ENCODE measurements around the gene SOCS3. TPM values are rescaled to one million over a fixed set of nuclear protein-coding genes. Genes with fewer than 3 reads are reported as not detected.

Gene SOCS3
- total RNA-seq, 1 experiment from 2014 or later: 11.3 TPM

- no peak for DNase-seq
- intact Hi-C loops (cut with micrococcal nuclease; ENCODE audit: unreplicated experiment): no loop called here
- TF ChIP-seq CTCF (IDR thresholded peaks at IDR 0.05; ENCODE audit: insufficient read depth in 1 of 2, low read depth in 1 of 2, low read length in 1 of 2, severe bottlenecking in 1 of 2, unreplicated experiment in 1 of 2): no peak
- Histone ChIP-seq H3K9me3 (no peaks in the 10 kb centered on the region), H3K4me3 (ENCODE audit: low read depth, low read length) (peak overlapping the region; percentile 95), H3K4me1 (peaks cover 46% of the 10 kb centered on the region), H3K27me3 (replicated peaks; ENCODE audit: control insufficient read depth, insufficient read depth, low read length) (no peaks in the 10 kb centered on the region), H3K36me3 (ENCODE audit: control insufficient read depth, insufficient read depth, low read length) (no peaks in the 10 kb centered on the region; the same call in 1 of the 2 replicates)
- H3K9me3 Mint-ChIP-seq (ENCODE audit: unreplicated experiment): no peaks in the 10 kb centered on the region
- no peaks in the 10 kb centered on the region for H3K27me3 Mint-ChIP-seq (ENCODE audit: insufficient read depth, unreplicated experiment)
- CTCF ChIA-PET: interaction anchor here (0.6 to 1.5 kb wide), 2 partner anchors 63 to 234 kb away, joined by 3 to 7 read pairs; no protein-coding TSS in a partner anchor
- H3K4me3 Mint-ChIP-seq (ENCODE audit: unreplicated experiment): peak overlapping the region; percentile 85
- H3K27ac Mint-ChIP-seq (ENCODE audit: unreplicated experiment): no peak overlapping the region
- POLR2A ChIA-PET: interaction anchor here (0.9 kb wide), 1 partner anchor 63 kb away, joined by 7 read pairs; no protein-coding TSS in a partner anchor
- peaks cover 32% of the 10 kb centered on the region for H3K4me1 Mint-ChIP-seq (ENCODE audit: low read depth, unreplicated experiment)
- H3K36me3 Mint-ChIP-seq (ENCODE audit: insufficient read depth, unreplicated experiment): peaks cover 48% of the 10 kb centered on the region
- no TSS peak for BruUV-seq (replicated peaks)
Measured at GRCh38 chr17:78358538-78359320, 1.1 kb downstream of the SOCS3 start.

- Histone ChIP-seq H3K4me3 (ENCODE audit: low read depth, low read length) (no peak overlapping the region; the same call in 1 of the 2 replicates), H3K36me3 (ENCODE audit: control insufficient read depth, insufficient read depth, low read length) (no peaks in the 10 kb centered on the region; the same call in 1 of the 2 replicates), H3K9me3 (no peaks in the 10 kb centered on the region), H3K27me3 (replicated peaks; ENCODE audit: control insufficient read depth, insufficient read depth, low read length) (no peaks in the 10 kb centered on the region), H3K4me1 (peaks cover 50% of the 10 kb centered on the region)
- POLR2A ChIA-PET: no interaction called here
- no peak for DNase-seq
- TSS peak; percentile 42 for BruUV-seq (replicated peaks)
- CTCF ChIA-PET: interaction anchor here (1.5 kb wide), 1 partner anchor 64 kb away, joined by 7 read pairs; no protein-coding TSS in a partner anchor
- H3K27me3 Mint-ChIP-seq (ENCODE audit: insufficient read depth, unreplicated experiment): no peaks in the 10 kb centered on the region
- peaks cover 36% of the 10 kb centered on the region for H3K4me1 Mint-ChIP-seq (ENCODE audit: low read depth, unreplicated experiment)
- H3K27ac Mint-ChIP-seq (ENCODE audit: unreplicated experiment): no peak overlapping the region
- no peaks in the 10 kb centered on the region for H3K9me3 Mint-ChIP-seq (ENCODE audit: unreplicated experiment)
- peaks cover 48% of the 10 kb centered on the region for H3K36me3 Mint-ChIP-seq (ENCODE audit: insufficient read depth, unreplicated experiment)
- intact Hi-C loops (cut with micrococcal nuclease; ENCODE audit: unreplicated experiment): no loop called here
- TF ChIP-seq CTCF (IDR thresholded peaks at IDR 0.05; ENCODE audit: insufficient read depth in 1 of 2, low read depth in 1 of 2, low read length in 1 of 2, severe bottlenecking in 1 of 2, unreplicated experiment in 1 of 2): no peak
- peak overlapping the region; percentile 85 for H3K4me3 Mint-ChIP-seq (ENCODE audit: unreplicated experiment)
Measured at GRCh38 chr17:78357672-78358537, 2.0 kb downstream of the SOCS3 start.

GRCh38 chr17:78357177-78357586 lies 2.7 kb downstream of the SOCS3 start:
- Mint-ChIP-seq H3K27me3 (ENCODE audit: insufficient read depth, unreplicated experiment) (no peaks in the 10 kb centered on the region), H3K4me1 (ENCODE audit: low read depth, unreplicated experiment) (peaks cover 31% of the 10 kb centered on the region), H3K4me3 (ENCODE audit: unreplicated experiment) (peak overlapping the region; percentile 85), H3K9me3 (ENCODE audit: unreplicated experiment) (no peaks in the 10 kb centered on the region), H3K36me3 (ENCODE audit: insufficient read depth, unreplicated experiment) (peaks cover 48% of the 10 kb centered on the region), H3K27ac (ENCODE audit: unreplicated experiment) (no peak overlapping the region)
- Histone ChIP-seq H3K4me3 (ENCODE audit: low read depth, low read length) (no peak overlapping the region), H3K4me1 (peaks cover 54% of the 10 kb centered on the region), H3K27me3 (replicated peaks; ENCODE audit: control insufficient read depth, insufficient read depth, low read length) (no peaks in the 10 kb centered on the region), H3K9me3 (no peaks in the 10 kb centered on the region), H3K36me3 (ENCODE audit: control insufficient read depth, insufficient read depth, low read length) (no peaks in the 10 kb centered on the region; the same call in 1 of the 2 replicates)
- DNase-seq: no peak
- intact Hi-C loops (cut with micrococcal nuclease; ENCODE audit: unreplicated experiment): no loop called here
- no peak for TF ChIP-seq CTCF (IDR thresholded peaks at IDR 0.05; ENCODE audit: insufficient read depth in 1 of 2, low read depth in 1 of 2, low read length in 1 of 2, severe bottlenecking in 1 of 2, unreplicated experiment in 1 of 2)
- CTCF ChIA-PET: interaction anchor here (0.6 kb wide), 1 partner anchor 13 kb away, joined by 3 read pairs; no protein-coding TSS in a partner anchor
- POLR2A ChIA-PET: no interaction called here
- no TSS peak for BruUV-seq (replicated peaks)

All from Caco-2 (cell line).